ENCODE measurements around the gene VPS35. TPM values are rescaled to one million over a fixed set of nuclear protein-coding genes. Genes with fewer than 3 reads are reported as not detected.

Gene VPS35
- total RNA-seq, 1 donor from 2014 or later = 103 TPM

- Mint-ChIP-seq H3K4me1 (ENCODE audit: unreplicated experiment) (no peaks in the 10 kb centered on the region), H3K9me3 (ENCODE audit: unreplicated experiment) (no peaks in the 10 kb centered on the region), H3K27me3 (ENCODE audit: unreplicated experiment) (no peaks in the 10 kb centered on the region), H3K36me3 (ENCODE audit: unreplicated experiment) (peaks cover 1% of the 10 kb centered on the region), H3K27ac (ENCODE audit: unreplicated experiment) (no peak overlapping the region), H3K4me3 (ENCODE audit: unreplicated experiment) (no peak overlapping the region)
- no peak for DNase-seq (ENCODE audit: extremely low spot score, unreplicated experiment)
- peak; percentile 67 for TF ChIP-seq CTCF (IDR thresholded peaks at IDR 0.05)
Measured at GRCh38 chr16:46607529-46607928, 81.4 kb downstream of the VPS35 start.

GRCh38 chr16:46606231-46606630 is 82.7 kb downstream of the VPS35 start:
- no peaks in the 10 kb centered on the region for H3K4me1 Mint-ChIP-seq (ENCODE audit: unreplicated experiment)
- H3K27ac Mint-ChIP-seq (ENCODE audit: unreplicated experiment) = no peak overlapping the region
- no peaks in the 10 kb centered on the region for H3K9me3 Mint-ChIP-seq (ENCODE audit: unreplicated experiment)
- TF ChIP-seq CTCF (IDR thresholded peaks at IDR 0.05) = no peak
- no peak overlapping the region for H3K4me3 Mint-ChIP-seq (ENCODE audit: unreplicated experiment)
- peaks cover 1% of the 10 kb centered on the region for H3K36me3 Mint-ChIP-seq (ENCODE audit: unreplicated experiment)
- no peaks in the 10 kb centered on the region for H3K27me3 Mint-ChIP-seq (ENCODE audit: unreplicated experiment)
- DNase-seq (ENCODE audit: extremely low spot score, unreplicated experiment) = no peak

Other genes starting within 250 kb of the VPS35 start
- 4.2 and 5.8 TPM in 2 replicates for gene SHCBP1, start 67.8 kb downstream of the VPS35 start, total RNA-seq
- 8.5 and 8.8 TPM in 2 replicates for gene ORC6, start 481 bp upstream of the VPS35 start, total RNA-seq
- gene MYLK3, start 59.2 kb upstream of the VPS35 start, total RNA-seq = 0.24 and 0.42 TPM in 2 replicates
- 14.0 and 14.5 TPM in 2 replicates for gene C16orf87, start 142.0 kb upstream of the VPS35 start, total RNA-seq
- 30.5 and 35.0 TPM in 2 replicates for gene GPT2, start 195.2 kb upstream of the VPS35 start, total RNA-seq

Data from osteocyte (in vitro differentiated cells).